Measurements from ENCODE around the gene DHFR.

GRCh38 chr5:80654054-80654390, 761 bp downstream of the DHFR start:
- TF ChIP-seq POLR2A (IDR thresholded peaks at IDR 0.05; ENCODE audit: extremely low read depth, insufficient read length), result no peak
- no peak for TF ChIP-seq CTCF (IDR thresholded peaks at IDR 0.05; ENCODE audit: low read depth, low read length)
